ENCODE measurements around the gene SPRR2A.
"Not testable (repeated sequence)": the region's sequence is repeated elsewhere in the genome, so short reads cannot be mapped to it uniquely, and the experiment has no call there.

The SPRR2A gene

DNA sequence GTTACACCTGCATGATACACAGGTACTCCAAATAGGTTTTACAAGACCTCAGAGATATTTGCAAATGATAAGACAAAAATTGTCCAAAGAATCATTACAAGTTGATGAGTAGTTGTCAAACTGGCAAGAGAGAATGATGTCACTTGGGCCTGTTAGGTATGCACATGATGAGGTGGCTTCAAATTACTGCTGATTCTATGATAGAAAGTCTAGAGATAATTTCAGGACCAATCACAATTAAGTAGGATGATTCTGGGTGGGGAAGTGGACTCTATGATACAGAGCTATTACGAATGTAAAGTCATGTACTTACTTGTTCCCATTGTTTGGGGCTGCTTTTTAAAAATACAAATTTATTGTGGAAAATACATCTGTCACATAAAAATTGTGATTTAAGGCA lies 31.5 kb downstream of the SPRR2A start:
- no peak for DNase-seq (ENCODE audit: low read depth in 2 of 2)

DNA sequence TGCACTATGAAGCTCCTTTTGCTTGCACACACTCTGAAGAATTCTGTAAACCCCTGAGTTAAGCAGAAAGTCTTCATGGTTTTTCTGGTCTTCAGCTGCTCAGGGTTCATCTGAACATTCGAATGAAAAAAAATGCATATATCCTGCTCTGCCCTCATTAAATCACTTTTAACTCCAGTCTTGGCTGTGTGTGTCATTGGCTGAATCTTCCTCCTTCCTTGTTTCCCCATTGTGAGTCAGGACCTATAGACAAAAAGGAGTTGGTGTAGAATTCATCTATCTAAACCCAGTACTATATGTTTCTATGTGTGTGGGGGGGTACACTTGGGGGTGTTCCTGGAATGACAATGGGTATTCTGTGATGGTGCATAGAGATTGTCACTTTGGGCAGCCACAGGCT lies 32.9 kb downstream of the SPRR2A start:
- DNase-seq (ENCODE audit: low read depth in 2 of 2) = no peak

DNA sequence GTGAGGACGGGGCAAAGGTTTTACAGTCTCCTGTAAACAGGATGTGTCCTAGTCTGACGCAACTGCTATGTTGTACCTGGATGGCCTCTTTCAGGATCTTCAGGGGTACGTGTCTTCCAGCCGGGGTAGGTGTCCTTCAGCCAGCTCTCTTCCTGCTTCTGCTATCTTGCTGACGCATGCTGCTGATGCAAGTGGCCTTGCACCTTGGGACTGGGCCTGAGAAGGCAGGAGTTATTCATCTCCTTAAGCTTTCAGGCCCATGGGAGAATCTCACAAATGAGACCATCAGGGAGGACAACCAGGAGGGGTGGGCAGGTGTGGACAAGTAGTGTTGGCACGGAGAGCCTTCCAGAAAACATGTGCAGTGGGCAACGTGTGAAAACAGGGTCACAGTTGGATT lies 34.2 kb downstream of the SPRR2A start:
- DNase-seq (ENCODE audit: low read depth in 2 of 2) = no peak

DNA sequence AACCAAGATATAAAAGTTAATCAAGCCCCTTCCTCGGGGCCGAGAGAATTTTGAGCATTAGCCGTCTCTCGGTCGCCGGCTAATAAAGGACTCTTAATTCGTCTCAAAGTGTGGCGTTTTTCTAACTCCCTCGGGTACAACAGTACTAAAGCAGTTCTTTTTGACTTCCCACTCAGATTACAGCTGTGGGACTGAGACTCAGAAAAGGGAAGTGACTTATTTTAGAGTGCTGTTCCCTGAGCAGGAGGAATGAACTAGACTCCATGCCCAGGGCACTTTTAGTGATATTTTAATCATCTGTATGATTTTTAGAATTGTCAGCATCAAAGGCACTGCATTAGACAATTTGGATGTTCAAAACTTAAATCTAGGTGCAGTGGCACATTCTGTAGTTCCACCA lies 35.0 kb downstream of the SPRR2A start:
- not testable (repeated sequence) for DNase-seq (ENCODE audit: low read depth in 2 of 2)

DNA sequence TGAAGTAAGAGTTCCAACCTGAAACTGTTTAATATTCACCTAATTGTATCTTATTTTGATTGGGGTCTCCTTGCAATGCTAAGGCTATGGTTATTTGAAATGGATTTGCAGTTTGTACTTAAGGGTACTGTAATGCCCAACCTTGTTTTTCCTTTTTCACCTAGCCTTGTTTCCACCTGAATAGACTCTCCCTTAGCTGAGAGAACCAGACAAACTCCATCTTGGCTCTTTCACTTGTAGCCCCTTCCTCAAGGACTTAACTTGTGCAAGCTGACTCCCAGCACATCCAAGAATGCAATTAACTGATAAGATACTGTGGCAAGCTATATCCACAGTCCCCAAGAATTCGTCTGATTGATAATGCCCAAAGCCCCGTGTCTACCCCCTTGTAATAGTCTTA lies 35.5 kb downstream of the SPRR2A start:
- not testable (repeated sequence) for DNase-seq (ENCODE audit: low read depth in 2 of 2)

DNA sequence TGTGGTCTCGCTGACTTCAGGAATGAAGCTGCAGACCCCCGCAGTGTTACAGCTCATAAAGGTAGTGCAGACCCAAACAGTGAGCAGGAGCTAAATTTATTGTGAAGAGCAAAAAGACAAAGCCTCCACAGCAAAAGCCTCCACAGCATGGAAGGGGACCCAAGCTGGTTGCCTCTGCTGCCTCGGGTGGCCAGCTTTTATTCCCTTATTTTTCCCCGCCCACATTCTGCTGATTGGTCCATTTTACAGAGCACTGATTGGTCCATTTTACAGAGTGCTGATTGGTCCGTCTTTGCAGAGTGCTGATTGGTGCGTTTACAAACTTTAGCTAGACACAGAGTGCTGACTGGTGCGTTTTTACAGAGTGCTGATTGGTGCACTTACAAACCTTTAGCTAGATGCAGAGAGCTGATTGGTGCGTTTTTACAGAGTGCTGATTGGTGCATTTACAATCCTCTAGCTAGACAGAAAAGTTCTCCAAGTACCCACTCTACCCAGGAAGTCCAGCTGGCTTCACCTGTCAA lies 46.0 kb downstream of the SPRR2A start:
- DNase-seq (ENCODE audit: low read depth in 2 of 2) = not testable (repeated sequence)
